Keratinocyte (primary cell): Measurements from ENCODE around the gene PAX7. TPM values are rescaled to one million over a fixed set of nuclear protein-coding genes. Genes with fewer than 3 reads are reported as not detected.

Experiments
- DNase-seq: peaks from one replicate; pipeline ENCODE4 v3.0.0-alpha.2; 2011; ENCODE audit warnings: low read depth, missing footprints, low spot score
- FAIRE-seq: peaks from 2 replicates; lab custom pipeline; 2011; peaks lifted over from hg19 to GRCh38; lab: Jason Lieb, UNC
- H2AFZ ChIP-seq: 2 replicates; pipeline ENCODE4 v1.6.0; 2012; ENCODE audit warnings: low read length, control low read depth, inconsistent platforms; ENCODE audit not compliant: control insufficient read depth
- H3K27ac ChIP-seq: 2 replicates; pipeline ENCODE4 v1.5.1; 2011; ENCODE audit warnings: low read length; ENCODE audit not compliant: control insufficient read depth, insufficient read depth
- H3K27me3 ChIP-seq: 3 replicates; pipeline ENCODE4 v1.6.0; 2011; ENCODE audit warnings: low read length; ENCODE audit not compliant: control insufficient read depth, insufficient read depth; ENCODE audit errors: extremely low read depth
- H3K36me3 ChIP-seq, 2 experiments: 2 replicates in 1 of 2; 3 replicates in 1 of 2; pipeline ENCODE4 v1.5.1; 2011; ENCODE audit warnings: low read length in 2 of 2, mild to moderate bottlenecking in 1 of 2; ENCODE audit not compliant: control insufficient read depth in 2 of 2, insufficient read depth in 2 of 2; ENCODE audit errors: extremely low read depth in 1 of 2
- H3K4me1 ChIP-seq: 3 replicates; pipeline ENCODE4 v1.5.1; 2011; ENCODE audit warnings: low read length; ENCODE audit not compliant: control insufficient read depth, insufficient read depth; ENCODE audit errors: extremely low read depth
- H3K4me2 ChIP-seq: 3 replicates; pipeline ENCODE4 v1.6.0; 2011; ENCODE audit warnings: low read depth, low read length; ENCODE audit not compliant: control insufficient read depth, insufficient read depth; ENCODE audit errors: extremely low read depth
- H3K4me3 ChIP-seq, 3 experiments: fragments of 200-600 bp in 1 of 3; sonication (generic) in 1 of 3; 2 replicates in 2 of 3; 3 replicates in 1 of 3; pipeline ENCODE4 v1.5.1; 2011 to 2016; ENCODE audit warnings: low read length in 3 of 3, mild to moderate bottlenecking in 3 of 3, control low read depth in 2 of 3, inconsistent platforms in 1 of 3, low read depth in 1 of 3, mixed read lengths in 1 of 3, mixed run types in 1 of 3, moderate library complexity in 1 of 3; ENCODE audit not compliant: control insufficient read depth in 2 of 3, insufficient read depth in 2 of 3; ENCODE audit errors: extremely low read depth in 1 of 3
- H3K79me2 ChIP-seq: 2 replicates; pipeline ENCODE4 v1.6.0; 2012; ENCODE audit warnings: low read length; ENCODE audit not compliant: control insufficient read depth, insufficient read depth
- H3K9ac ChIP-seq: 3 replicates; pipeline ENCODE4 v1.6.0; 2011; ENCODE audit warnings: low read length; ENCODE audit not compliant: control insufficient read depth, insufficient read depth; ENCODE audit errors: extremely low read depth
- H3K9me1 ChIP-seq: 3 replicates; pipeline ENCODE4 v1.6.0; 2011; ENCODE audit warnings: low read length; ENCODE audit not compliant: control insufficient read depth, insufficient read depth; ENCODE audit errors: extremely low read depth
- H3K9me3 ChIP-seq: 2 replicates; pipeline ENCODE4 v1.5.1; 2012; ENCODE audit warnings: low read depth, low read length; ENCODE audit not compliant: control insufficient read depth
- H4K20me1 ChIP-seq: 3 replicates; pipeline ENCODE4 v1.6.0; 2011; ENCODE audit warnings: low read length; ENCODE audit not compliant: control insufficient read depth, insufficient read depth; ENCODE audit errors: extremely low read depth
- EZH2 ChIP-seq: IDR thresholded peaks from one replicate; pipeline ENCODE4 v1.6.1; 2012; ENCODE audit warnings: inconsistent platforms, mild to moderate bottlenecking, low read length, moderate library complexity
- dilution Hi-C: fragments of 300-500 bp; cut with MboI; formaldehyde crosslinking; loops from one replicate; pipeline ENCODE4 v1.7.0; 2020; ENCODE audit warnings: low sequenced_read_pairs; ENCODE audit not compliant: extremely low pct_ligation_motif_present
- polyA plus RNA-seq, 5 experiments: library from polyadenylated mRNA; depleted of rRNA in 3 of 5; stranded (reverse) in 3 of 5; stranded (forward) in 1 of 5; unstranded in 1 of 5; fragments of >200 nt; gene quantifications; 1 replicate in 1 of 5; 2 replicates in 3 of 5; 3 replicates in 1 of 5; pipeline versions ENCODE4 v1.2.1 to v1.2.3, GENCODE V29; 2011 to 2012; ENCODE audit warnings: missing spikeins in 2 of 5, low read depth in 1 of 5, low replicate concordance in 1 of 5
- TF ChIP-seq, protein P1 (sequence below), 3 experiments: IDR thresholded peaks in 1 of 3; conservative IDR thresholded peaks in 1 of 3; optimal IDR thresholded peaks in 1 of 3; 2 replicates in 2 of 3; 3 replicates in 1 of 3; pipeline versions ENCODE3 to v1.5.1; 2011; ENCODE audit warnings: low read length in 3 of 3, mild to moderate bottlenecking in 3 of 3, moderate library complexity in 2 of 3, control low read depth in 1 of 3, inconsistent platforms in 1 of 3; ENCODE audit not compliant: insufficient read depth in 2 of 3; ENCODE audit errors: extremely low read depth in 1 of 3

PAX7 gene
- polyA plus RNA-seq, 1 donor (not counting 4 experiments of a cell fraction or from before 2014, with no cell fraction given) = not detected

DNA sequence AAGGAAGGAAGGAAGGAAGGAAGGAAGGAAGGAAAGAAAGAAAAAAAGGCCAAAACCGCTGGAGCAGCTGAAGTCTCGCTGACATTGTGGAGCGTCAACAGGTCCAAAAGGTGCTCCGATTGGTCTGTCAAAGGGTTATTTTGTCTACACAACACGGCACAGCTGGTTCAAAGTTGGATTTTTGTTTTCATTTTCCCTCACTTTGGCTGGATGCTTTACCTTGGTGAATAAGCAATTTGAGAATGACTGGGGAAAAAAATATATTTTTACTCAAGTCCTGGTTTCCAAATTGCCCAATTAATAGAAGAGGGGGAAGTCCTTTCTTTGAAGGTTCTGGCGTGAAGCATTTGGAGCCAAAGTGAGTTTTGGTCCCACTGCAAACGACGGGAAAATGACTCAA lies 19.3 kb upstream of the PAX7 start:
- Histone ChIP-seq H3K27ac (no peak overlapping the region), H3K79me2 (no peaks in the 10 kb centered on the region), H3K36me3 (no peaks in the 10 kb centered on the region), H3K9me1 (no peaks in the 10 kb centered on the region), H2AFZ (no peak overlapping the region), H3K9ac (no peak overlapping the region), H4K20me1 (no peaks in the 10 kb centered on the region), H3K4me3 (no peak overlapping the region), H3K4me2 (no peak overlapping the region), H3K27me3 (peaks cover 11% of the 10 kb centered on the region), H3K9me3 (no peaks in the 10 kb centered on the region), H3K4me1 (no peaks in the 10 kb centered on the region)
- TF ChIP-seq, protein P1, sequence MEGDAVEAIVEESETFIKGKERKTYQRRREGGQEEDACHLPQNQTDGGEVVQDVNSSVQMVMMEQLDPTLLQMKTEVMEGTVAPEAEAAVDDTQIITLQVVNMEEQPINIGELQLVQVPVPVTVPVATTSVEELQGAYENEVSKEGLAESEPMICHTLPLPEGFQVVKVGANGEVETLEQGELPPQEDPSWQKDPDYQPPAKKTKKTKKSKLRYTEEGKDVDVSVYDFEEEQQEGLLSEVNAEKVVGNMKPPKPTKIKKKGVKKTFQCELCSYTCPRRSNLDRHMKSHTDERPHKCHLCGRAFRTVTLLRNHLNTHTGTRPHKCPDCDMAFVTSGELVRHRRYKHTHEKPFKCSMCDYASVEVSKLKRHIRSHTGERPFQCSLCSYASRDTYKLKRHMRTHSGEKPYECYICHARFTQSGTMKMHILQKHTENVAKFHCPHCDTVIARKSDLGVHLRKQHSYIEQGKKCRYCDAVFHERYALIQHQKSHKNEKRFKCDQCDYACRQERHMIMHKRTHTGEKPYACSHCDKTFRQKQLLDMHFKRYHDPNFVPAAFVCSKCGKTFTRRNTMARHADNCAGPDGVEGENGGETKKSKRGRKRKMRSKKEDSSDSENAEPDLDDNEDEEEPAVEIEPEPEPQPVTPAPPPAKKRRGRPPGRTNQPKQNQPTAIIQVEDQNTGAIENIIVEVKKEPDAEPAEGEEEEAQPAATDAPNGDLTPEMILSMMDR (optimal IDR thresholded peaks at IDR 0.05 in 1 of 3, IDR thresholded peaks at IDR 0.05 in 1 of 3, conservative IDR thresholded peaks at IDR 0.05 in 1 of 3; ENCODE audit: extremely low read depth in 1 of 3, insufficient read depth in 2 of 3, low read length in 3 of 3) = no peak
- TF ChIP-seq EZH2 = no peak
- FAIRE-seq = no peak
- no peak for DNase-seq
- dilution Hi-C loops = no loop called here

DNA sequence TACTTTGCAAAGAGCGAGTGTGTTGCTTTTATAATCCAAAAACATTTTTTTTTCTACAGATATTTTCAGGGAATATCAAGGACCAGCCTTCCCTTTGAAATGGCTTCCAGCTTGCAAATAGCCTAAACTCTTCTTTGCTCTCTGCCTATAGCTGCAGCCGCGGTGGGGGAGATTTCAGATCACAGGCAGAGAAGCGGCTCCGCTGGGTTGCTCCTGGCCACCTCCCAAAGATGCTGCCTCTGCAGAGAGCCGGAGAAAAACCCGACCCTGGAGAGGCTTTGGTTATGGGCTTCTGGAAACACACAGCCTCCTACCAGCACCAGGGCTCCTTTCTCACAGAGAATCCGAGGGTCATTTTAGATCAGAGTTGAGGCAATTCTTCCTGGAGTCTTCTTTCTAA lies 18.6 kb upstream of the PAX7 start:
- no peaks in the 10 kb centered on the region for H3K9me1 ChIP-seq
- DNase-seq = no peak
- H3K27ac ChIP-seq = no peak overlapping the region
- H3K4me2 ChIP-seq = no peak overlapping the region
- H3K27me3 ChIP-seq = peaks cover 11% of the 10 kb centered on the region
- no peak overlapping the region for H3K9ac ChIP-seq
- FAIRE-seq = no peak
- H2AFZ ChIP-seq = no peak overlapping the region
- H4K20me1 ChIP-seq = no peaks in the 10 kb centered on the region
- H3K79me2 ChIP-seq = no peaks in the 10 kb centered on the region
- H3K36me3 ChIP-seq = no peaks in the 10 kb centered on the region
- TF ChIP-seq, protein P1 (optimal IDR thresholded peaks at IDR 0.05 in 1 of 3, IDR thresholded peaks at IDR 0.05 in 1 of 3, conservative IDR thresholded peaks at IDR 0.05 in 1 of 3; ENCODE audit: extremely low read depth in 1 of 3, insufficient read depth in 2 of 3, low read length in 3 of 3) = no peak
- no peak for TF ChIP-seq EZH2
- no peaks in the 10 kb centered on the region for H3K9me3 ChIP-seq
- no peak overlapping the region for H3K4me3 ChIP-seq
- no peaks in the 10 kb centered on the region for H3K4me1 ChIP-seq
- dilution Hi-C loops = no loop called here
